C1 segment of cervical spinal cord (tissue), 14 donors: ENCODE data around the gene BIVM.
"Not testable (repeated sequence)": the region's sequence is repeated elsewhere in the genome, so short reads cannot be mapped to it uniquely, and the experiment has no call there.

Source experiments
- DNase-seq, 14 donors: peaks; one replicate each; lab custom pipeline; 2025; lab: John Stamatoyannopoulos, UW

The BIVM gene

GRCh38 chr13:102798581-102799425, at the start of gene BIVM, which contains the start of gene POGLUT2:
TSS of gene BIVM (plus strand) at chr13:102799119. CDS start at chr13:102807268, 8,149 bp downstream.
TSS of gene POGLUT2 (minus strand) at chr13:102798976. CDS start at chr13:102798670, 306 bp downstream.
- DNase-seq: peak; percentile 24 to 95 (median 80)

GRCh38 chr13:102751886-102752285, 47.0 kb upstream of the BIVM start:
- DNase-seq: no peak

GRCh38 chr13:102757006-102757405, 41.9 kb upstream of the BIVM start:
- DNase-seq: no peak

- DNase-seq: no peak
Measured at GRCh38 chr13:102758842-102759241, 40.1 kb upstream of the BIVM start.

GRCh38 chr13:102761071-102761470, 37.8 kb upstream of the BIVM start:
- DNase-seq: no peak

- no peak for DNase-seq
Measured at GRCh38 chr13:102763741-102764140, 35.2 kb upstream of the BIVM start.

- DNase-seq: no peak
Measured at GRCh38 chr13:102768909-102769308, 30.0 kb upstream of the BIVM start.

GRCh38 chr13:102769679-102770078, 29.2 kb upstream of the BIVM start:
- no peak for DNase-seq

GRCh38 chr13:102770435-102770834, 28.5 kb upstream of the BIVM start:
- no peak for DNase-seq

GRCh38 chr13:102771298-102772041, 27.4 kb upstream of the BIVM start:
- DNase-seq: no peak

GRCh38 chr13:102772042-102772425, 26.9 kb upstream of the BIVM start:
- no peak for DNase-seq

- DNase-seq: peak; percentile 1 to 89 (median 75)
Measured at GRCh38 chr13:102773441-102774213, 25.3 kb upstream of the BIVM start, which contains the start of gene TEX30. TSS of gene TEX30 (minus strand) at chr13:102773786. CDS start at chr13:102770026, 3,760 bp downstream.

GRCh38 chr13:102774214-102774568, 24.7 kb upstream of the BIVM start:
- peak in 2 of 14 donors; percentile 21 to 48 for DNase-seq

- no peak for DNase-seq
Measured at GRCh38 chr13:102774591-102775520, 24.1 kb upstream of the BIVM start.

- DNase-seq: no peak
Measured at GRCh38 chr13:102776271-102776670, 22.6 kb upstream of the BIVM start.

- no peak for DNase-seq
Measured at GRCh38 chr13:102777736-102778135, 21.2 kb upstream of the BIVM start.

- DNase-seq: no peak
Measured at GRCh38 chr13:102779436-102780159, 19.3 kb upstream of the BIVM start.

- DNase-seq: not testable (repeated sequence)
Measured at GRCh38 chr13:102780656-102781055, 18.3 kb upstream of the BIVM start.

GRCh38 chr13:102781591-102781990, 17.3 kb upstream of the BIVM start:
- DNase-seq: no peak

- DNase-seq: no peak
Measured at GRCh38 chr13:102784483-102784882, 14.4 kb upstream of the BIVM start.
